GM06990 (cell line): Measurements from ENCODE around the gene FMNL2.

Source experiments
- DNase-seq: peaks from one replicate; pipeline ENCODE4 v3.0.0-alpha.2; 2011; ENCODE audit not compliant: insufficient read length; ENCODE audit errors: extremely low read depth
- H3K27me3 ChIP-seq: replicated peaks from 2 replicates; pipeline ENCODE4 v1.6.0; 2011; ENCODE audit warnings: low read length; ENCODE audit not compliant: control insufficient read depth, insufficient read depth
- H3K36me3 ChIP-seq: 2 replicates; pipeline ENCODE4 v1.5.1; 2011; ENCODE audit warnings: low read length; ENCODE audit not compliant: control insufficient read depth, insufficient read depth
- H3K4me3 ChIP-seq: replicated peaks from 2 replicates; pipeline ENCODE4 v1.5.1; 2011; ENCODE audit warnings: low read depth, mild to moderate bottlenecking, control low read depth, low read length
- TF ChIP-seq, protein P1 (sequence below): IDR thresholded peaks from 2 replicates; pipeline ENCODE4 v1.5.1; 2011; ENCODE audit warnings: low read length, control low read depth, mild to moderate bottlenecking, inconsistent platforms; ENCODE audit not compliant: insufficient read depth, poor library complexity, severe bottlenecking

The FMNL2 gene

GRCh38 chr2:152420363-152420762 is 85.4 kb downstream of the FMNL2 start:
- no peak for DNase-seq
- H3K4me3 ChIP-seq = no peak overlapping the region

GRCh38 chr2:152420936-152421335 is 86.0 kb downstream of the FMNL2 start:
- Histone ChIP-seq H3K36me3 (no peaks in the 10 kb centered on the region), H3K27me3 (no peaks in the 10 kb centered on the region; the same call in 1 of the 2 replicates), H3K4me3 (no peak overlapping the region)
- TF ChIP-seq, protein P1, sequence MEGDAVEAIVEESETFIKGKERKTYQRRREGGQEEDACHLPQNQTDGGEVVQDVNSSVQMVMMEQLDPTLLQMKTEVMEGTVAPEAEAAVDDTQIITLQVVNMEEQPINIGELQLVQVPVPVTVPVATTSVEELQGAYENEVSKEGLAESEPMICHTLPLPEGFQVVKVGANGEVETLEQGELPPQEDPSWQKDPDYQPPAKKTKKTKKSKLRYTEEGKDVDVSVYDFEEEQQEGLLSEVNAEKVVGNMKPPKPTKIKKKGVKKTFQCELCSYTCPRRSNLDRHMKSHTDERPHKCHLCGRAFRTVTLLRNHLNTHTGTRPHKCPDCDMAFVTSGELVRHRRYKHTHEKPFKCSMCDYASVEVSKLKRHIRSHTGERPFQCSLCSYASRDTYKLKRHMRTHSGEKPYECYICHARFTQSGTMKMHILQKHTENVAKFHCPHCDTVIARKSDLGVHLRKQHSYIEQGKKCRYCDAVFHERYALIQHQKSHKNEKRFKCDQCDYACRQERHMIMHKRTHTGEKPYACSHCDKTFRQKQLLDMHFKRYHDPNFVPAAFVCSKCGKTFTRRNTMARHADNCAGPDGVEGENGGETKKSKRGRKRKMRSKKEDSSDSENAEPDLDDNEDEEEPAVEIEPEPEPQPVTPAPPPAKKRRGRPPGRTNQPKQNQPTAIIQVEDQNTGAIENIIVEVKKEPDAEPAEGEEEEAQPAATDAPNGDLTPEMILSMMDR = no peak
- DNase-seq = no peak

More at GRCh38 chr2:152420363-152420762, 85.4 kb downstream of the FMNL2 start:
- TF ChIP-seq, protein P1 = no peak
- Histone ChIP-seq H3K27me3 (no peaks in the 10 kb centered on the region; the same call in 1 of the 2 replicates), H3K36me3 (no peaks in the 10 kb centered on the region)

- Histone ChIP-seq H3K4me3 (no peak overlapping the region), H3K27me3 (no peaks in the 10 kb centered on the region; the same call in 1 of the 2 replicates), H3K36me3 (no peaks in the 10 kb centered on the region)
- TF ChIP-seq, protein P1 = no peak
- peak; percentile 27 for DNase-seq
Measured at GRCh38 chr2:152421521-152422370, 86.8 kb downstream of the FMNL2 start.

DNA sequence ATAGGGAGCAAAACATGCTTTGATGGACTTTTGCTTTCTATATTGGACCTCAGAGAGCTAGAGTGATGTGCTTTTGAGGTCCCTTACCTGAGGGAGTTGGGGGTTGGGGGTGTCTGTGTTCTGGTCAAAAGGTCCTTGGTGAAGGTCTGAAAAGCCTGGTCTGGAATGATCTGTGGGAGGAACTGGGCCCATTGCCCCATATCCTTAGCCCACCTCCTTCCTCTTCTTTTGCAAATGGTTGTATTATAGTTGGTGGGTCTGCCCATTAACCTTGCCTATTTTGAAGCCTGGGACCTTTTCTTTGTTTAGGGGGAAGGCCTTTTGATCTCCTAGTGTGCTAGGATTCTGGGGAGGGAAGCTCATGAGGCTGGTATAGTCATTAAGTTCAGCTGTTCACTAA is 88.7 kb downstream of the FMNL2 start:
- TF ChIP-seq, protein P1 = no peak
- H3K27me3 ChIP-seq = no peaks in the 10 kb centered on the region; the same call in 1 of the 2 replicates
- no peak for DNase-seq
- H3K36me3 ChIP-seq = no peaks in the 10 kb centered on the region
- no peak overlapping the region for H3K4me3 ChIP-seq

DNA sequence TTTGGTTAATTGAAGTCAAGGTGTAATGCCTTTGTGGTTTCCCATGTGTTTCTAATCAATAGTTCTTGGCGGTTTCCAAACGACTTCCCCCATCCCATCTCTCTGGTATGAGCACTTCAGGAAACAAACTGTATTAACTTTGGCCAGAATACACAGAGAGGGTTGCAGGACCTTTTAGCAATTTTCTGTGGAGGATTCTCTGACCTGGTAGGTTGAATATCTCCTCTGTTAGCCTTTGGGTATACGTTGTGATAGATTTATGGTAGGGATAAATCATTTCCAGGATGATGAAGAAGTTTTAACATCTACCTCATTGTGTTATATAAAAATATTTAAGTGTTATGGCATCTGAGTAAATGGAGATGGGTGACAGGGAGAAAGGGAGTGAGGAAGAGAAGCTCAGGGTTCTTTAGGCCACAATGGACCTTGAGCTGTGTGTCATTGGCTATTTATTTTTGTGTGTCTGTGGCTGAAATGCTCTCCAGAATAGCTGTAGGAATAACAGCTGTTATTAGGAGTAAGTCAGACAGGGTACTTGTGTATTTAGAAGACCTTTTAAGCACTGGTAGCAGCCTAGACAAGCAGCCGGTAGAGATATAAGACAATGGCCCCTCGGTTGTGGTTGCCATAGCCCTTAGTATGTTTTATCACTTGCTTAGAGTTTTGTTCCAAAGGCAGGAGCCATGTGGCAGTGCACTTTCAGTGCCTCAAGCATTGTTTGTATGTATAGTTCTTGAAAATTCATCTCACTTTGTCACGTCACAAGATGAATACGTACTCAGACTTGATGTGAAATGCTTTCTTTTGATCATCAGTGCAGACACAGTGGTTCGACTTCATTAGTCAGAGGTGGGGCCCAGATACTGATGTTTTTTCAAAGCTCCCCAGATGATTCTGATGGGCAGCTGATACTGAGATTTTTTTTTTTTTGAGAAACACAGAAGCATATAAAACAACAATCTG is 91.1 kb downstream of the FMNL2 start:
- TF ChIP-seq, protein P1 = no peak
- Histone ChIP-seq H3K36me3 (no peaks in the 10 kb centered on the region), H3K4me3 (no peak overlapping the region), H3K27me3 (no peaks in the 10 kb centered on the region)
- DNase-seq = no peak
